Neutrophil (primary cell): ENCODE measurements around the gene ZNF300.

ENCODE experiments used
- H3K27ac ChIP-seq: fragments of 200-600 bp; sonication (generic); 2 replicates; pipeline ENCODE4 v1.5.1; 2016; ENCODE audit warnings: mild to moderate bottlenecking, moderate library complexity
- H3K27me3 ChIP-seq: fragments of 200-600 bp; sonication (generic); 2 replicates; pipeline ENCODE4 v1.6.0; 2016; ENCODE audit warnings: mild to moderate bottlenecking
- H3K36me3 ChIP-seq: fragments of 200-600 bp; sonication (generic); 2 replicates; pipeline ENCODE4 v1.5.1; 2017
- H3K4me1 ChIP-seq, 2 experiments: fragments of 200-600 bp in 1 of 2; sonication (generic) in 1 of 2; 1 replicate in 1 of 2; 2 replicates in 1 of 2; pipeline versions ENCODE4 v1.5.1 to v1.6.1; 2013 to 2016; ENCODE audit warnings: low read depth in 1 of 2, low read length in 1 of 2, mild to moderate bottlenecking in 1 of 2, moderate library complexity in 1 of 2; ENCODE audit not compliant: control insufficient read depth in 1 of 2, insufficient read depth in 1 of 2
- H3K4me3 ChIP-seq, 2 experiments: fragments of 200-600 bp in 1 of 2; sonication (generic) in 1 of 2; 1 replicate in 1 of 2; 2 replicates in 1 of 2; pipeline ENCODE4 v1.5.1; 2013 to 2016; ENCODE audit warnings: low read depth in 1 of 2, low read length in 1 of 2, mild to moderate bottlenecking in 1 of 2, moderate library complexity in 1 of 2
- H3K9me3 ChIP-seq: fragments of 200-600 bp; sonication (generic); 2 replicates; pipeline ENCODE4 v1.5.1; 2016
- TF ChIP-seq, protein P1 (sequence below): fragments of 200-600 bp; sonication (generic); IDR thresholded peaks from 2 replicates; pipeline ENCODE4 v1.5.1; 2016; ENCODE audit warnings: antibody characterized with exemption

ZNF300 gene

DNA sequence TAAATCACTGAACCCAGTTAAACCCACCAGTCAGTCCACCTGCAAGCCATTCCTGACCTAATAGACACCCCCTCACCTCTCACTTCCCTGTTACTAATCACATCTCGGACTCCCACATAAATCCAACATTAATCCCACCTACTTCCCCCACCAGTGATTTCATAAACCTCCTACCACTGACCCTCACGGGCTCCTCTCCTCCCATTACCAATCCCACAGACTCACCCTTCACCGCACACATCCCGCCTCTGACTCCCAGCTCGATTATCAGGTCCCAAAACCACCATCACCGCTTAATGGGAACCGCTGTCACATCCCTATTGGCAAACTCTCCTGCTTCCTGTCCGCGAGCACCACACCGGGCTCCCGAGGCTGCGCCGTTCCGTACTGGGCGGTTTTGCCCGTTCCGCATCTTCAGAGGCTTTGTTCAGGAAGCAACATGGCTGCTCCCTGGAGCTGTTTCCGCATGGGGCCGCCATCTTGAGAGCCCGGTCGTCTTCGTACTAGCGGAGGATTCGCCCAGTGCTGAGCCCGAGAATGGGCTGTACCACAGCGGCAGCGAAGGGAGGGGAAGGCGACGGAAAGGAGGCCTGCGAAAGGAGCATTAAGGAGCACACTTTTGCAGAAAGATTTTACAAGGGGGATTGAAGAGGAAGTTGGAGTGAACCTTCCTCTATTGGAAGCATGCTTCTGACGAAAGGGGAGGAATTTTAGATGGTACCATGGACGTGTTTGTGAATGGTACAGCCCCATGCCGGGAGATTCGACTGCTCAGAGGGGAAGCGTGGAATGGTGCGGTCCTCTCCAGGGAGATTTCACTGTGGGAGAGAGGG is at the start of gene ZNF300:
TSS of gene ZNF300 (minus strand) at position 502 of the 833 bp plus-strand sequence. CDS start 1,825 bp downstream, outside the sequence.
- H3K27me3 ChIP-seq: no peaks in the 10 kb centered on the region
- TF ChIP-seq, protein P1, sequence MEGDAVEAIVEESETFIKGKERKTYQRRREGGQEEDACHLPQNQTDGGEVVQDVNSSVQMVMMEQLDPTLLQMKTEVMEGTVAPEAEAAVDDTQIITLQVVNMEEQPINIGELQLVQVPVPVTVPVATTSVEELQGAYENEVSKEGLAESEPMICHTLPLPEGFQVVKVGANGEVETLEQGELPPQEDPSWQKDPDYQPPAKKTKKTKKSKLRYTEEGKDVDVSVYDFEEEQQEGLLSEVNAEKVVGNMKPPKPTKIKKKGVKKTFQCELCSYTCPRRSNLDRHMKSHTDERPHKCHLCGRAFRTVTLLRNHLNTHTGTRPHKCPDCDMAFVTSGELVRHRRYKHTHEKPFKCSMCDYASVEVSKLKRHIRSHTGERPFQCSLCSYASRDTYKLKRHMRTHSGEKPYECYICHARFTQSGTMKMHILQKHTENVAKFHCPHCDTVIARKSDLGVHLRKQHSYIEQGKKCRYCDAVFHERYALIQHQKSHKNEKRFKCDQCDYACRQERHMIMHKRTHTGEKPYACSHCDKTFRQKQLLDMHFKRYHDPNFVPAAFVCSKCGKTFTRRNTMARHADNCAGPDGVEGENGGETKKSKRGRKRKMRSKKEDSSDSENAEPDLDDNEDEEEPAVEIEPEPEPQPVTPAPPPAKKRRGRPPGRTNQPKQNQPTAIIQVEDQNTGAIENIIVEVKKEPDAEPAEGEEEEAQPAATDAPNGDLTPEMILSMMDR: no peak
- H3K36me3 ChIP-seq: no peaks in the 10 kb centered on the region
- peaks cover 4% of the 10 kb centered on the region for H3K9me3 ChIP-seq
- H3K4me3 ChIP-seq: peak within 1 kb of the TSS; percentile 31 to 54
- peak within 1 kb of the TSS; percentile 21 for H3K27ac ChIP-seq
- no peaks in the 10 kb centered on the region for H3K4me1 ChIP-seq

DNA sequence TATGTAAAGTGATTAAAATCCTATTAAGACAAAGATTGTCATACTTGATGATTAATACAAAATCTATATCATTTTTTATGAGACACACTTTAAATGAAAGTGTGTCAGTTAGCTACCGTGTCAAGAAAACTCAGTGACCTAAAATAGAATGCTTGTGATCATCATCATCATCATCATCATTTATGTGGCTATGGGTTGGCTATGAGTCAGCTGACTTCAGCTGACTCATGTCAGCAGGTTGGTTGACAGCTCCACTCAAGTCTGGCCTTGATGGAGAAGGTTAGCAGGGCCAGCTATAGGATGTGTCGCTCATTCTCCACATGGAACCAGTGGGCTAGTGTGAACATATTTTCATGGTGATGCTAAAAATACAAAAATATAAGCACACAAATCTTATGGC is 43.8 kb upstream of the ZNF300 start:
- Histone ChIP-seq H3K27ac (no peak overlapping the region), H3K4me3 (no peak overlapping the region), H3K9me3 (peaks cover 27% of the 10 kb centered on the region), H3K27me3 (peaks cover 10% of the 10 kb centered on the region), H3K36me3 (no peaks in the 10 kb centered on the region), H3K4me1 (no peaks in the 10 kb centered on the region)
- TF ChIP-seq, protein P1: no peak

DNA sequence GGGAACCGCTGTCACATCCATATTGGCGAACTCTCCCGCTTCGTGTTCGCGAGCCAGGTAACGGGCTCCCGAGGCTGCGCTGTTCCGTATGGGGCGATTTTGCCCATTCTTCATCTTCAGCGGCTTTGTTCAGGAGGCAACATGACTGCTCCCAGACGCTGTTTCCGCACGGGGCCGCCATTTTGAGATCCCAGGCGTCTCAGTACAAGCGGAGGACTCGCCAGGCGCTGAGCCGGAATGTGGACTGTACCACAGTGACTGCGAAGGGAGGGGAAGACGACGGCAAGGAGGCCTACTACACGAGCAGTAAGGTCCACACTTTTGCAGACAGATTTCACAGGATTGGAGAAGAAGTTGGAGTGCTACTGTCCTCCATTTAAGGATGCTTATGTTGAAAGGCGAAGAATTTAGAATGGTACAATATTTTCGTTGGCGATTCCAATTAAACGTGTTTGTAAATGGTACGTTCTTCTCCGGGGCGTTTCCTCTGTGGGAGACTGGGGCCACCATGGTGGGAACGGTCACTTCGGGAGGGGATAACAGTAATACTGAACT is 41.6 kb upstream of the ZNF300 start:
- no peak overlapping the region for H3K27ac ChIP-seq
- peaks cover 30% of the 10 kb centered on the region for H3K9me3 ChIP-seq
- H3K4me1 ChIP-seq: no peaks in the 10 kb centered on the region
- no peaks in the 10 kb centered on the region for H3K36me3 ChIP-seq
- TF ChIP-seq, protein P1: no peak
- H3K27me3 ChIP-seq: peaks cover 10% of the 10 kb centered on the region
- H3K4me3 ChIP-seq: peak overlapping the region in 1 of 2 experiments; percentile 31

DNA sequence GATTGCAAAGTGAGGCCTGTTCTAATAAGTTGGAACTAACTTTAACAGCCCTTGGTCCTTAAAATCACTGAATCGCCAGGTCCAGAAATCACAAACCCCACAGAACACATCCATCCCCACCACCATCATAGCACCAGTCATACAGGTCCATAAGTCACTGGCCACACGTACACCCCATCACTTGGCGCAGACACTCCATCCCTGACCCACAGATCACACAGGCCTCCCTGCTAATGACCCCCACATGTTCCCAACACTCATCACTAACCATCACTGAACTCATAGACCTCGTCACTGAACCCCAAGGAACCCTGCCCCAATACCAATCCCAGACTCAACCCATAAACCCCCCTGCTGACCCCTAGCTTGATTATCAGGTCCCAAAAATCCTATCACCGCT is 41.2 kb upstream of the ZNF300 start:
- Histone ChIP-seq H3K4me3 (no peak overlapping the region), H3K9me3 (peaks cover 31% of the 10 kb centered on the region), H3K27ac (no peak overlapping the region), H3K4me1 (no peaks in the 10 kb centered on the region), H3K36me3 (no peaks in the 10 kb centered on the region), H3K27me3 (peaks cover 10% of the 10 kb centered on the region)
- TF ChIP-seq, protein P1: no peak

DNA sequence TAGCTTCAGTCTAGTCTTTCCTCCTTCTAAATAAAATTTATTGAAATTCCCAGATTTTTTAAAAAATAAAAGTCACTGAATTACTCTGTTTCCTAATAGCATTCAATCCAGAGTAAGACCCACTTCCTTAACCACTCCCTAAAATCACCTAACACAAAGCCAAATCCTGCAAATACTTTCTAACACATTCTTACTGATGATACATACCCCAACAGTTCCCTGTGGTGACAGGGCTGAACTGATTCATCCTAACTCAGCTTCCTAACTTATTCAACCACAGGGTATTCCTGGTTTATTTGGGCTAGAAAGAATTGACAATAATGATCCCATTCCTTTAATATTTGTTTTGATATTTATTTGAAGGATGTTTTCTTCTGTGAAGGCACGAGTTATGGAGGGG is 40.7 kb upstream of the ZNF300 start:
- Histone ChIP-seq H3K4me1 (no peaks in the 10 kb centered on the region), H3K27ac (no peak overlapping the region), H3K27me3 (peaks cover 10% of the 10 kb centered on the region), H3K36me3 (no peaks in the 10 kb centered on the region), H3K4me3 (no peak overlapping the region), H3K9me3 (peaks cover 29% of the 10 kb centered on the region)
- TF ChIP-seq, protein P1: no peak
